ENCODE results near the gene IREB2. TPM values are rescaled to one million over a fixed set of nuclear protein-coding genes. Genes with fewer than 3 reads are reported as not detected.

The IREB2 gene
- total and polyA plus RNA-seq, 4 donors, result 9.8 to 71.5 (median 38.4) TPM

DNA sequence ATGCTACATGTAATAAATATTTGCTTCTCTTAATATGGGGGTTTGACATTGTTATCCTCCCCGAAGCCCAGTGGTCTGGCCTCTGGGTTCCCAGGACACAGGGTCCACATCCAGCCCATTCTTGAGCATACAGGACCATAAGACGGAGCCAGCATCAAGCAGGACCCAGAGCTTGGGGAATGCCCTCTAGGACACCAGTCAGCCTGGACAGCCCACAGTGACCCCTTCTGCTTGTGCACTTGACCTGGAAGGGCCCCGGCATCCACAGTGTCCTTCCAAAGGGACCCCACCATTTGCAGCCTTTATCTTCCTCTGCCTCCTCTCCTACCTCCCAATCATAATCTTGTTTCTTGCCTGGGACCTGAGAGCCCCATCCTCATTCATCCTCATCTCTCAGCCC is 46.2 kb upstream of the IREB2 start:
- no peak for ATAC-seq (ENCODE audit: insufficient read depth, low FRiP score)
- Histone ChIP-seq H3K27me3 (ENCODE audit: control insufficient read depth in 3 of 3, insufficient read depth in 3 of 3, low read length in 2 of 3) (peaks cover 0 to 2% (median 0%) of the 10 kb centered on the region in 3 donors), H3K4me3 (no peak overlapping the region), H3K4me1 (ENCODE audit: control insufficient read depth in 5 of 5, insufficient read depth in 5 of 5, low read length in 5 of 5) (peaks cover 0 to 20% (median 3%) of the 10 kb centered on the region in 5 donors), H3K9me3 (ENCODE audit: control insufficient read depth in 4 of 4, insufficient read depth in 3 of 4, low read length in 3 of 4) (no peaks in the 10 kb centered on the region), H3K27ac (ENCODE audit: low read depth in 1 of 2, low read length in 1 of 2) (no peak overlapping the region), H3K36me3 (ENCODE audit: control insufficient read depth in 4 of 4, insufficient read depth in 4 of 4, low read length in 4 of 4) (no peaks in the 10 kb centered on the region), H3K9ac (ENCODE audit: insufficient read depth in 1 of 2, low read length in 2 of 2) (no peak overlapping the region)
- TF ChIP-seq, protein P1, sequence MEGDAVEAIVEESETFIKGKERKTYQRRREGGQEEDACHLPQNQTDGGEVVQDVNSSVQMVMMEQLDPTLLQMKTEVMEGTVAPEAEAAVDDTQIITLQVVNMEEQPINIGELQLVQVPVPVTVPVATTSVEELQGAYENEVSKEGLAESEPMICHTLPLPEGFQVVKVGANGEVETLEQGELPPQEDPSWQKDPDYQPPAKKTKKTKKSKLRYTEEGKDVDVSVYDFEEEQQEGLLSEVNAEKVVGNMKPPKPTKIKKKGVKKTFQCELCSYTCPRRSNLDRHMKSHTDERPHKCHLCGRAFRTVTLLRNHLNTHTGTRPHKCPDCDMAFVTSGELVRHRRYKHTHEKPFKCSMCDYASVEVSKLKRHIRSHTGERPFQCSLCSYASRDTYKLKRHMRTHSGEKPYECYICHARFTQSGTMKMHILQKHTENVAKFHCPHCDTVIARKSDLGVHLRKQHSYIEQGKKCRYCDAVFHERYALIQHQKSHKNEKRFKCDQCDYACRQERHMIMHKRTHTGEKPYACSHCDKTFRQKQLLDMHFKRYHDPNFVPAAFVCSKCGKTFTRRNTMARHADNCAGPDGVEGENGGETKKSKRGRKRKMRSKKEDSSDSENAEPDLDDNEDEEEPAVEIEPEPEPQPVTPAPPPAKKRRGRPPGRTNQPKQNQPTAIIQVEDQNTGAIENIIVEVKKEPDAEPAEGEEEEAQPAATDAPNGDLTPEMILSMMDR (IDR thresholded peaks at IDR 0.05; ENCODE audit: control extremely low read depth, extremely low read depth), result no peak
- WGBS, 2 donors, result 91 to 100% methylated on average over 3 of the region's 3 CpGs
- DNase-seq, result no peak

DNA sequence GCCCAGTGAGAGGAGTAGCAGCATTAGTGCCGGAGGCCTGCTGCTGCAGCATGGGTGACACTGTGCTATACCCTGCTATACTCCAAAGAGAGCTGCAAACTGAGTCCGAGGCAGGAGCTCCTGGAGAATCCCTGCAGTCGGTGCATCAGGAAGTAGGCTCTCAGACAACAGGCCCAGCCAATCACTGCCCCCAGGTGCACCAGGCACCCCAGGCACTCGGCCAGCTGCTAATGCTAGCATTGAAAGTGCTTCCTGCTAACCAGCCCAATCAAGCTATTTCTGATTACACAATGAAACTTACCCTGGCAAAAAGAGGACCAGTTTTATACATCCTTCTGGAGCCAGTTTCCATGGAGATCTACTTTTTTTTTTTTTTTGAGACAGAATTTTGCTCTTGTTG is 45.6 kb upstream of the IREB2 start:
- ATAC-seq (ENCODE audit: insufficient read depth, low FRiP score), result no peak
- TF ChIP-seq, protein P1 (IDR thresholded peaks at IDR 0.05; ENCODE audit: control extremely low read depth, extremely low read depth), result no peak
- DNase-seq, result peak in 1 of 3 donors; percentile 11
- no peak overlapping the region for H3K9ac ChIP-seq (ENCODE audit: insufficient read depth in 1 of 2, low read length in 2 of 2)
- WGBS, 2 donors, result 49 to 58% methylated on average over 4 of the region's 4 CpGs
- H3K4me1 ChIP-seq (ENCODE audit: control insufficient read depth in 5 of 5, insufficient read depth in 5 of 5, low read length in 5 of 5), result peaks cover 0 to 20% (median 3%) of the 10 kb centered on the region in 5 donors
- no peak overlapping the region for H3K4me3 ChIP-seq
- H3K27me3 ChIP-seq (ENCODE audit: control insufficient read depth in 3 of 3, insufficient read depth in 3 of 3, low read length in 2 of 3), result peaks cover 0 to 2% (median 0%) of the 10 kb centered on the region in 3 donors
- H3K27ac ChIP-seq (ENCODE audit: low read depth in 1 of 2, low read length in 1 of 2), result no peak overlapping the region
- H3K36me3 ChIP-seq (ENCODE audit: control insufficient read depth in 4 of 4, insufficient read depth in 4 of 4, low read length in 4 of 4), result no peaks in the 10 kb centered on the region
- no peaks in the 10 kb centered on the region for H3K9me3 ChIP-seq (ENCODE audit: control insufficient read depth in 4 of 4, insufficient read depth in 3 of 4, low read length in 3 of 4)

DNA sequence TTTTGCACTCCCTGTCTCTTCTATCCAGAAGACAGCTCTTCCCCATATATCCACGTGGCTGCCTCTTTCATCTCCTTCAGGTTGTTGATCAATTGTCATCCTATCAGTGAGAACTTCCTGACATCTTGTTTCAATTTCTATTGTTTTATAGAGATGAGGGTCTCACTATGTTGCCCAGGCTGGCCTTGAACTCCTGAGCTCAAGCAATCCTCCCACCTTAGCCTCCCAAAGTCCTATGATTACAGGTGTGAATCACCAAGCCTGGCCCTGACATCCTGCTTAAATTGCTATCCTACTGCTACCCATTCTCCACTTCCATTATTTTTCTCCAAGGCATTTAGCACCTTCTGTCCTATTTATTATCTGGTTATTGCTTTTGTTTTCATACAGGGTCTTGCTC is 44.9 kb upstream of the IREB2 start:
- no peaks in the 10 kb centered on the region for H3K9me3 ChIP-seq (ENCODE audit: control insufficient read depth in 4 of 4, insufficient read depth in 3 of 4, low read length in 3 of 4)

More for the DNA sequence above, 44.9 kb upstream of the IREB2 start:
- H3K27ac ChIP-seq (ENCODE audit: low read depth in 1 of 2, low read length in 1 of 2), result no peak overlapping the region
- DNase-seq, result no peak
- H3K27me3 ChIP-seq (ENCODE audit: control insufficient read depth in 3 of 3, insufficient read depth in 3 of 3, low read length in 2 of 3), result peaks cover 0 to 2% (median 0%) of the 10 kb centered on the region in 3 donors
- peaks cover 0 to 15% (median 3%) of the 10 kb centered on the region in 5 donors for H3K4me1 ChIP-seq (ENCODE audit: control insufficient read depth in 5 of 5, insufficient read depth in 5 of 5, low read length in 5 of 5)
- H3K9ac ChIP-seq (ENCODE audit: insufficient read depth in 1 of 2, low read length in 2 of 2), result no peak overlapping the region
- 61 to 77% methylated on average over 1 of the region's 1 CpG for WGBS, 2 donors
- TF ChIP-seq, protein P1 (IDR thresholded peaks at IDR 0.05; ENCODE audit: control extremely low read depth, extremely low read depth), result no peak
- H3K36me3 ChIP-seq (ENCODE audit: control insufficient read depth in 4 of 4, insufficient read depth in 4 of 4, low read length in 4 of 4), result no peaks in the 10 kb centered on the region
- H3K4me3 ChIP-seq, result no peak overlapping the region
- ATAC-seq (ENCODE audit: insufficient read depth, low FRiP score), result no peak
